ENCODE results near the gene DENND4B.
"Not testable (repeated sequence)": the region's sequence is repeated elsewhere in the genome, so short reads cannot be mapped to it uniquely, and the experiment has no call there.

The DENND4B gene

GRCh38 chr1:153899509-153899908 is 47.0 kb downstream of the DENND4B start:
- no peaks in the 10 kb centered on the region for H3K27me3 ChIP-seq (ENCODE audit: control insufficient read depth, insufficient read depth, low read length)
- H3K4me3 ChIP-seq (ENCODE audit: low read depth, low read length), result no peak overlapping the region
- no peaks in the 10 kb centered on the region for H3K4me1 ChIP-seq (ENCODE audit: control insufficient read depth, insufficient read depth, low read length)
- no peaks in the 10 kb centered on the region for H3K9me3 ChIP-seq (ENCODE audit: control insufficient read depth, insufficient read depth, low read depth, low read length)
- no peak overlapping the region for H3K9ac ChIP-seq (ENCODE audit: low read length)
- H3K36me3 ChIP-seq (ENCODE audit: control insufficient read depth, insufficient read depth, low read length), result peaks cover 18% of the 10 kb centered on the region
- H3K27ac ChIP-seq (ENCODE audit: low read depth, low read length), result no peak overlapping the region

- H3K36me3 ChIP-seq (ENCODE audit: control insufficient read depth, insufficient read depth, low read length), result peaks cover 18% of the 10 kb centered on the region
- not testable (repeated sequence) for H3K27me3 ChIP-seq (ENCODE audit: control insufficient read depth, insufficient read depth, low read length); H3K4me1 ChIP-seq (ENCODE audit: control insufficient read depth, insufficient read depth, low read length); H3K9ac ChIP-seq (ENCODE audit: low read length); H3K27ac ChIP-seq (ENCODE audit: low read depth, low read length); H3K9me3 ChIP-seq (ENCODE audit: control insufficient read depth, insufficient read depth, low read depth, low read length); H3K4me3 ChIP-seq (ENCODE audit: low read depth, low read length)
These were observed 50.7 kb downstream of the DENND4B start for GRCh38 chr1:153895866-153896265.

GRCh38 chr1:153891042-153891441 is 55.5 kb downstream of the DENND4B start:
- H3K27me3 ChIP-seq (ENCODE audit: control insufficient read depth, insufficient read depth, low read length), result not testable (repeated sequence)
- H3K36me3 ChIP-seq (ENCODE audit: control insufficient read depth, insufficient read depth, low read length), result peaks cover 19% of the 10 kb centered on the region

GRCh38 chr1:153888533-153888932 is 58.0 kb downstream of the DENND4B start:
- Histone ChIP-seq H3K9ac (ENCODE audit: low read length) (no peak overlapping the region), H3K36me3 (ENCODE audit: control insufficient read depth, insufficient read depth, low read length) (peaks cover 19% of the 10 kb centered on the region), H3K27me3 (ENCODE audit: control insufficient read depth, insufficient read depth, low read length) (no peaks in the 10 kb centered on the region), H3K4me3 (ENCODE audit: low read depth, low read length) (no peak overlapping the region), H3K27ac (ENCODE audit: low read depth, low read length) (no peak overlapping the region), H3K9me3 (ENCODE audit: control insufficient read depth, insufficient read depth, low read depth, low read length) (no peaks in the 10 kb centered on the region), H3K4me1 (ENCODE audit: control insufficient read depth, insufficient read depth, low read length) (no peaks in the 10 kb centered on the region)

More at GRCh38 chr1:153891042-153891441, 55.5 kb downstream of the DENND4B start:
- not testable (repeated sequence) for H3K9me3 ChIP-seq (ENCODE audit: control insufficient read depth, insufficient read depth, low read depth, low read length); H3K4me3 ChIP-seq (ENCODE audit: low read depth, low read length); H3K9ac ChIP-seq (ENCODE audit: low read length); H3K27ac ChIP-seq (ENCODE audit: low read depth, low read length); H3K4me1 ChIP-seq (ENCODE audit: control insufficient read depth, insufficient read depth, low read length)

GRCh38 chr1:153886127-153886526 is 60.4 kb downstream of the DENND4B start:
- H3K4me1 ChIP-seq (ENCODE audit: control insufficient read depth, insufficient read depth, low read length), result peaks cover 18% of the 10 kb centered on the region
- peaks cover 16% of the 10 kb centered on the region for H3K36me3 ChIP-seq (ENCODE audit: control insufficient read depth, insufficient read depth, low read length)
- H3K9ac ChIP-seq (ENCODE audit: low read length), result no peak overlapping the region
- H3K9me3 ChIP-seq (ENCODE audit: control insufficient read depth, insufficient read depth, low read depth, low read length), result no peaks in the 10 kb centered on the region
- H3K27ac ChIP-seq (ENCODE audit: low read depth, low read length), result no peak overlapping the region
- no peak overlapping the region for H3K4me3 ChIP-seq (ENCODE audit: low read depth, low read length)
- H3K27me3 ChIP-seq (ENCODE audit: control insufficient read depth, insufficient read depth, low read length), result no peaks in the 10 kb centered on the region

- H3K36me3 ChIP-seq (ENCODE audit: control insufficient read depth, insufficient read depth, low read length), result peaks cover 12% of the 10 kb centered on the region
- no peak overlapping the region for H3K9ac ChIP-seq (ENCODE audit: low read length)
- no peak overlapping the region for H3K27ac ChIP-seq (ENCODE audit: low read depth, low read length)
- no peak overlapping the region for H3K4me3 ChIP-seq (ENCODE audit: low read depth, low read length)
- H3K4me1 ChIP-seq (ENCODE audit: control insufficient read depth, insufficient read depth, low read length), result peaks cover 18% of the 10 kb centered on the region
- no peaks in the 10 kb centered on the region for H3K9me3 ChIP-seq (ENCODE audit: control insufficient read depth, insufficient read depth, low read depth, low read length)
- no peaks in the 10 kb centered on the region for H3K27me3 ChIP-seq (ENCODE audit: control insufficient read depth, insufficient read depth, low read length)
These were observed 63.3 kb downstream of the DENND4B start for GRCh38 chr1:153883223-153883622.

- Histone ChIP-seq H3K9ac (ENCODE audit: low read length) (no peak overlapping the region), H3K27ac (ENCODE audit: low read depth, low read length) (no peak overlapping the region), H3K4me3 (ENCODE audit: low read depth, low read length) (no peak overlapping the region)
These were observed 64.1 kb downstream of the DENND4B start for GRCh38 chr1:153882296-153882912.

GRCh38 chr1:153881751-153882150 is 64.8 kb downstream of the DENND4B start:
- Histone ChIP-seq H3K27ac (ENCODE audit: low read depth, low read length) (no peak overlapping the region), H3K9me3 (ENCODE audit: control insufficient read depth, insufficient read depth, low read depth, low read length) (no peaks in the 10 kb centered on the region), H3K4me1 (ENCODE audit: control insufficient read depth, insufficient read depth, low read length) (peaks cover 18% of the 10 kb centered on the region), H3K36me3 (ENCODE audit: control insufficient read depth, insufficient read depth, low read length) (peaks cover 3% of the 10 kb centered on the region), H3K27me3 (ENCODE audit: control insufficient read depth, insufficient read depth, low read length) (no peaks in the 10 kb centered on the region), H3K4me3 (ENCODE audit: low read depth, low read length) (no peak overlapping the region), H3K9ac (ENCODE audit: low read length) (no peak overlapping the region)

More at GRCh38 chr1:153882296-153882912, 64.1 kb downstream of the DENND4B start:
- Histone ChIP-seq H3K27me3 (ENCODE audit: control insufficient read depth, insufficient read depth, low read length) (no peaks in the 10 kb centered on the region), H3K4me1 (ENCODE audit: control insufficient read depth, insufficient read depth, low read length) (peaks cover 18% of the 10 kb centered on the region), H3K36me3 (ENCODE audit: control insufficient read depth, insufficient read depth, low read length) (peaks cover 10% of the 10 kb centered on the region), H3K9me3 (ENCODE audit: control insufficient read depth, insufficient read depth, low read depth, low read length) (no peaks in the 10 kb centered on the region)

GRCh38 chr1:153880962-153881361 is 65.6 kb downstream of the DENND4B start:
- H3K4me3 ChIP-seq (ENCODE audit: low read depth, low read length), result no peak overlapping the region
- no peaks in the 10 kb centered on the region for H3K36me3 ChIP-seq (ENCODE audit: control insufficient read depth, insufficient read depth, low read length)
- no peak overlapping the region for H3K9ac ChIP-seq (ENCODE audit: low read length)
- no peaks in the 10 kb centered on the region for H3K9me3 ChIP-seq (ENCODE audit: control insufficient read depth, insufficient read depth, low read depth, low read length)
- H3K4me1 ChIP-seq (ENCODE audit: control insufficient read depth, insufficient read depth, low read length), result peaks cover 22% of the 10 kb centered on the region
- no peaks in the 10 kb centered on the region for H3K27me3 ChIP-seq (ENCODE audit: control insufficient read depth, insufficient read depth, low read length)
- H3K27ac ChIP-seq (ENCODE audit: low read depth, low read length), result no peak overlapping the region

- Histone ChIP-seq H3K9ac (ENCODE audit: low read length) (no peak overlapping the region), H3K4me1 (ENCODE audit: control insufficient read depth, insufficient read depth, low read length) (peaks cover 22% of the 10 kb centered on the region)
These were observed 66.5 kb downstream of the DENND4B start for GRCh38 chr1:153880024-153880423.

More at GRCh38 chr1:153880024-153880423, 66.5 kb downstream of the DENND4B start:
- Histone ChIP-seq H3K27me3 (ENCODE audit: control insufficient read depth, insufficient read depth, low read length) (no peaks in the 10 kb centered on the region), H3K36me3 (ENCODE audit: control insufficient read depth, insufficient read depth, low read length) (no peaks in the 10 kb centered on the region), H3K9me3 (ENCODE audit: control insufficient read depth, insufficient read depth, low read depth, low read length) (no peaks in the 10 kb centered on the region), H3K27ac (ENCODE audit: low read depth, low read length) (no peak overlapping the region), H3K4me3 (ENCODE audit: low read depth, low read length) (no peak overlapping the region)
